Pancreas (tissue), 10 donors: Measurements from ENCODE around the gene FAM89A. TPM values are rescaled to one million over a fixed set of nuclear protein-coding genes. Genes with fewer than 3 reads are reported as not detected.

Source experiments
- ATAC-seq, 4 donors: fragments of 200-7000 bp; cut with Tn5 transposase; one replicate each; pipeline versions ENCODE4 v1.8.0 to v1.9.1; 2020; ENCODE audit warnings: mild to moderate bottlenecking in 4 of 4, moderate library complexity in 4 of 4
- DNase-seq, 6 donors: peaks; one replicate each; pipeline ENCODE4 v3.0.0-alpha.2; 2020
- FAIRE-seq: peaks from 2 replicates; lab custom pipeline; 2012; peaks lifted over from hg19 to GRCh38; lab: Jason Lieb, UNC
- H3K27ac ChIP-seq, 4 donors: fragments of 200-600 bp; sonication (generic); 1 replicate in 3 of 4; 2 replicates in 1 of 4; pipeline versions ENCODE4 v1.5.0 to v1.8.0; 2020
- H3K27me3 ChIP-seq, 4 donors: fragments of 200-600 bp; one replicate each; pipeline ENCODE4 v1.8.0; 2021
- H3K36me3 ChIP-seq, 3 donors: fragments of 200-600 bp; sonication (generic) in 1 of 3; one replicate each; pipeline versions ENCODE4 v1.5.0 to v1.8.0; 2020 to 2021
- H3K4me1 ChIP-seq, 3 donors: fragments of 200-600 bp; one replicate each; pipeline ENCODE4 v1.8.0; 2021
- H3K4me3 ChIP-seq, 4 donors: fragments of 200-600 bp; sonication (generic) in 2 of 4; one replicate each; pipeline versions ENCODE4 v1.5.0 to v1.8.0; 2020 to 2021
- H3K9me3 ChIP-seq, 4 donors: fragments of 200-600 bp; one replicate each; pipeline ENCODE4 v1.8.0; 2021
- WGBS, 2 donors: extraction: QIAGEN DNeasy Blood & Tissue Kit; methylation state at CpG; one replicate each; pipeline ENCODE4 v1.1.7; 2013; 5-methylcytosine and 5-hydroxymethylcytosine counted together
- intact Hi-C, 3 donors: fragments of 100-400 bp; cut with DNase I; formaldehyde crosslinking; loops; one replicate each; pipeline versions ENCODE4 v1.11.1 to v1.14.2; 2022
- polyA plus RNA-seq, 2 donors: library from polyadenylated mRNA; stranded (reverse); fragments of 200-250 nt; gene quantifications; one replicate each; pipeline ENCODE4 v1.2.3, GENCODE V29; 2013
- total RNA-seq, 6 donors: library from RNA; stranded (reverse); fragmentation: NEBNext Ultra II Directional in 4 of 6; extraction: Animal tissue kit (Norgen Biotek cat#: 25700) in 4 of 6; gene quantifications; one replicate each; pipeline versions ENCODE4 v1.2.1 to v1.2.4, GENCODE V29; 2021 to 2023
- TF ChIP-seq, protein P1 (sequence below), 4 donors: fragments of 200-600 bp; sonication (generic) in 3 of 4; IDR thresholded peaks; one replicate each; pipeline versions ENCODE4 v1.5.0 to v1.8.0; 2021; ENCODE audit warnings: antibody characterized with exemption in 4 of 4
- donor health status: healthy with polysubstance abuse.
- donor health status: DM: no; HTN: no; CAD: no; lungs with moderate emphysema.
- donor health status: DM: no; HTN: no; CAD: no.
- donor health status: control.
- donor health status: control.
- donor health status: Bipolar disorder and iron deficiency.
- donor health status: DM: yes; HTN: yes; CAD: no.
- donor health status: DM: no; HTN: no; CAD: no.
- donor health status: DM: no; HTN: no; CAD: no.
- donor health status: DM: yes; HTN: yes; CAD: no.

FAM89A gene
- total and polyA plus RNA-seq, 8 donors = 3.5 to 10.2 (median 7.4) TPM

GRCh38 chr1:231000639-231001038, 39.4 kb downstream of the FAM89A start:
- whole genome bisulfite sequencing, 2 donors = 98 to 100% methylated on average over 1 of the region's 1 CpG
- TF ChIP-seq, protein P1, sequence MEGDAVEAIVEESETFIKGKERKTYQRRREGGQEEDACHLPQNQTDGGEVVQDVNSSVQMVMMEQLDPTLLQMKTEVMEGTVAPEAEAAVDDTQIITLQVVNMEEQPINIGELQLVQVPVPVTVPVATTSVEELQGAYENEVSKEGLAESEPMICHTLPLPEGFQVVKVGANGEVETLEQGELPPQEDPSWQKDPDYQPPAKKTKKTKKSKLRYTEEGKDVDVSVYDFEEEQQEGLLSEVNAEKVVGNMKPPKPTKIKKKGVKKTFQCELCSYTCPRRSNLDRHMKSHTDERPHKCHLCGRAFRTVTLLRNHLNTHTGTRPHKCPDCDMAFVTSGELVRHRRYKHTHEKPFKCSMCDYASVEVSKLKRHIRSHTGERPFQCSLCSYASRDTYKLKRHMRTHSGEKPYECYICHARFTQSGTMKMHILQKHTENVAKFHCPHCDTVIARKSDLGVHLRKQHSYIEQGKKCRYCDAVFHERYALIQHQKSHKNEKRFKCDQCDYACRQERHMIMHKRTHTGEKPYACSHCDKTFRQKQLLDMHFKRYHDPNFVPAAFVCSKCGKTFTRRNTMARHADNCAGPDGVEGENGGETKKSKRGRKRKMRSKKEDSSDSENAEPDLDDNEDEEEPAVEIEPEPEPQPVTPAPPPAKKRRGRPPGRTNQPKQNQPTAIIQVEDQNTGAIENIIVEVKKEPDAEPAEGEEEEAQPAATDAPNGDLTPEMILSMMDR (IDR thresholded peaks at IDR 0.05) = no peak
- DNase-seq (no peak), FAIRE-seq (no peak), ATAC-seq (no peak)
- H3K4me1 ChIP-seq = no peaks in the 10 kb centered on the region
- peaks cover 3 to 47% (median 20%) of the 10 kb centered on the region in 3 donors for H3K36me3 ChIP-seq
- H3K9me3 ChIP-seq = no peaks in the 10 kb centered on the region
- no peaks in the 10 kb centered on the region for H3K27me3 ChIP-seq
- H3K27ac ChIP-seq = no peak overlapping the region
- intact Hi-C loops = no loop called here
- no peak overlapping the region for H3K4me3 ChIP-seq

- intact Hi-C loops = no loop called here
- TF ChIP-seq, protein P1 (IDR thresholded peaks at IDR 0.05) = no peak
- DNase-seq (no peak), ATAC-seq (no peak), FAIRE-seq (no peak)
- H3K9me3 ChIP-seq = no peaks in the 10 kb centered on the region
- H3K4me1 ChIP-seq = no peaks in the 10 kb centered on the region
- no peak overlapping the region for H3K4me3 ChIP-seq
- no peaks in the 10 kb centered on the region for H3K27me3 ChIP-seq
- no peak overlapping the region for H3K27ac ChIP-seq
- H3K36me3 ChIP-seq = peaks cover 3 to 47% (median 20%) of the 10 kb centered on the region in 3 donors
- WGBS, 2 donors = 95 to 99% methylated on average over 4 of the region's 4 CpGs
These were observed 39.9 kb downstream of the FAM89A start for GRCh38 chr1:231000201-231000600.

- Histone ChIP-seq H3K4me1 (peaks cover 0 to 4% (median 3%) of the 10 kb centered on the region in 3 donors), H3K9me3 (no peaks in the 10 kb centered on the region), H3K4me3 (no peak overlapping the region), H3K36me3 (peaks cover 0 to 34% (median 10%) of the 10 kb centered on the region in 3 donors), H3K27ac (no peak overlapping the region), H3K27me3 (no peaks in the 10 kb centered on the region)
- DNase-seq (no peak), ATAC-seq (no peak), FAIRE-seq (no peak)
- TF ChIP-seq, protein P1 (IDR thresholded peaks at IDR 0.05) = no peak
- intact Hi-C loops = no loop called here
- WGBS, 2 donors = 90 to 95% methylated on average over 1 of the region's 1 CpG
These were observed 45.2 kb downstream of the FAM89A start for GRCh38 chr1:230994860-230995259.

- no peak for FAIRE-seq
- Histone ChIP-seq H3K9me3 (peaks cover 0 to 3% (median 0%) of the 10 kb centered on the region in 4 donors), H3K4me3 (no peak overlapping the region), H3K27me3 (no peaks in the 10 kb centered on the region), H3K4me1 (peaks cover 0 to 11% (median 3%) of the 10 kb centered on the region in 3 donors), H3K27ac (no peak overlapping the region), H3K36me3 (peaks cover 0 to 7% (median 0%) of the 10 kb centered on the region in 3 donors)
- TF ChIP-seq, protein P1 (IDR thresholded peaks at IDR 0.05) = no peak
- WGBS, 2 donors = 48 to 51% methylated on average over 7 of the region's 7 CpGs
- DNase-seq = peak in 2 of 6 donors; percentile 16 to 42
- intact Hi-C loops = no loop called here
- peak; percentile 84 to 95 (median 92) for ATAC-seq
These were observed 47.8 kb downstream of the FAM89A start for GRCh38 chr1:230992100-230992774.

DNA sequence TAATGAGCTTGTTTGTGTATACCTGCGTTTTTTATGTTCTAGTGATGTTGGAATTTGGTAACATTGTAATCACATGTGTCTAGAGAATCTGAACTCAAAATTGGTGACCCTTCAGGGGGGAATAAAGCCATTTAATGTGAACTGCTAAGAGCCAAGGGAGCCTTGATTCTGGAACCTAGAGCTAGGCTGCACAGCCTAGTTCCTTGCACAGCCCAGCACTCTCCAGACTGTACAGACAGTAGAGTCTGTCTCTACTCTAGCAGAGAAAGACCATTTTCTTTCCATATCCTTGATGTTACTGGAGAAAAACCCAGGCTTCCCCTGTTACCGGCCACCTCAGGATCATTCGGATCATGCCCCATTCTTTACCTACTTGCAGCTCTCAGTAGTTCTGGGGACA, 52.6 kb downstream of the FAM89A start:
- FAIRE-seq = no peak
- Histone ChIP-seq H3K4me1 (peaks cover 10 to 16% (median 11%) of the 10 kb centered on the region in 3 donors), H3K9me3 (peaks cover 0 to 3% (median 0%) of the 10 kb centered on the region in 4 donors), H3K4me3 (no peak overlapping the region), H3K36me3 (no peaks in the 10 kb centered on the region), H3K27me3 (no peaks in the 10 kb centered on the region), H3K27ac (no peak overlapping the region)
- intact Hi-C loops = no loop called here
- ATAC-seq = no peak
- TF ChIP-seq, protein P1 (IDR thresholded peaks at IDR 0.05) = no peak
- DNase-seq = no peak
- WGBS, 2 donors = 51 to 52% methylated on average over 3 of the region's 3 CpGs
